GM21786 (cell line): ENCODE measurements around the gene VSX1.

Experiments used
- ATAC-seq: cut with Tn5 transposase; IDR thresholded peaks from one replicate; pipeline ENCODE4 v1.9.1; 2021; ENCODE audit not compliant: unreplicated experiment

Gene VSX1

DNA sequence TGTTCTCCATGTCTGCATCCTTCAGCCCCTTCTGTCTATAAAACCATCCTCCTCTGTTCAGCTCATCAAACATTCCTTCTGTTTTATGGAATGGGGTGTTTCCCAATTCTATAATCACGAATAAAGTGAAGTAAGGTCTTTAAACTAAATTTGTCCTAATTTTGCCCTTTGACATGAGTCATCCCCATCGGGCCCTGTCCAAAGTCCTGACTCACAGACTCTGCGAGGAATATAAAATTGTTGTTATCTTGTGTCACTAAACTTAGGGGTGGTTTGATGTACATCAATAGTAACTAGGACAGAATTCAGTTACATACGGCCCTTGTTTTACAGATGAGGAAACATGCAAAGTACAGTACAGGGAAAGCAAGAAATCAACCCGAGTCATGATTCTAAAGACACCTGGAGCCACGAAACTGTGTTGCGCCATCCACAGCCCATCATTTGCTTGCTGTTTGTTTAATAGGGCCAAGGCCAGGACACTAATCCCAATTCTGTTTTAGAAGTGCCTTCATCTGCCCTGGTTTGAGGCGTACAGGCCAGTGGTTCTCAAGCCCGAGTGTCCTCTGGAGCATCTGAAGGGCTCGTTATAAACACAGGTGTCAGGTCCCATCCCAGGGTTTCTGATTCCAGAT lies 26.8 kb downstream of the VSX1 start:
- ATAC-seq: no peak

DNA sequence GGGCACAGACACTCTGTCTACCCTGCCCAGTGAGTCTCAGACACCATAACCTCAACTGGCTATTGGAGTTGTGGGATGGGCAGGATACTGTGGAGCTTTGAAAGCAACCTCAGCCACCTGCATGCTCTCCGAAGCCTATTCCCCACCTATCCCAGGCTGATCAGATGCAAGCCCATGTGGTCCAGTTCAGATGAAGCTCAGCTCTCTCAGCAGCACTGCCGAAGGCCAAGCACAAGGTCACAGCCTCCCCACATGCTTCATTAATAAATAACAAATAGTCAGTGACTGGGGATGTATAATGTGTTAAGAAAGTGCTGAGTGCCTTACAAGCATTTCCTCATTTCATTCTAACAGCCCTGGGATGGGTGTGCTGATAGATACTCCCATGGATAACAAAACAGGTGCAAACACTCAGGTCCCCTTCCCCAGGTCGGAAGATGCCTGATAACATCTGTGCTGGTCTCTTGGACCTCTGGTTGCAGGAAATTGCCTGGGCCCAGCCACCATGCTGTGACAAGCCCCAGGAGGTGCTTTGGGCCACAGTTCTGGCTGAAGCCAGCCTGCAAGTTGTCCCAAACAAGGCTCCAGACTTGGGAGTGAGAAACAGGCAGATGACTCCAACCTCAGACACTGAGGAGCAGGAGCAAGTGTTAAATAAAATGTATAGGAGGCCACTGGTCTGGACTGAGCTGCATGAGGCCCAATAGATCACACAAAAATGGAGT lies 27.7 kb downstream of the VSX1 start:
- ATAC-seq: no peak

DNA sequence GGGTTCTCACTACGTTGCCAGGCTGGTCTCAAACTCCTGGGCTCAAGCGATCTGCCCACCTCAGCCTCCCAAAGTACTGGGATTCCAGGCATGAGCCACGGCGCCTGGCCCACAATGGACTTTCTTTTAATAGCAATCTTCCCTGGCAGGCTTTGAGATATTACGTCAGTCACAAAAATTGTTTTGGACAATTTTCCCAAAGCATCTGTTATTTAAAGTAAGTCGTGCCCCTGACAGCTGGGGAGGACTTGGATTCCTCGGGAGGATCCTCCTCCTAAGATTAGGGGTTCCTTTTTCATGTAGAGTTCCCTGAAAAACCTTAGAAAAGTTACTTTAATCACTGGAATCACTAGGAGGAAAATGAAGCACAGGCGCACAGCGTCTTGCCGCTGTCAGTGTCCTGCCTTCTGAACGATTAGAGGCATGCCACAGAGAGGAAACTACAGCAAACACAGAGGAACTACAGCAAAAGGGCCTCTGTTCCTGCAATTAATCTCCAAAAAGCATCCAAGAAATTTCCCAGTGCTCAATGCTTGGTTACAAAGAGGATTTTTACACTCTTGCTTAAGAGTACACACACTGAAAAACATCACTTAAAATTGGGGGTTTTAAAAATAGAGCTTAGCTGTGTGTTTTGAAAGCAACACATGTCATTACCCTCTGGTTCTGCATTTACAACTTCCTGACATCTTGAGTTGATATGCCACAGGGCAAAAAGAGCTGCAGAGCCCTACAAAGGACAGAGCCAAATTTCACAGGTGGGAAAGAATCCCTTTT lies 28.5 kb downstream of the VSX1 start:
- ATAC-seq: no peak

DNA sequence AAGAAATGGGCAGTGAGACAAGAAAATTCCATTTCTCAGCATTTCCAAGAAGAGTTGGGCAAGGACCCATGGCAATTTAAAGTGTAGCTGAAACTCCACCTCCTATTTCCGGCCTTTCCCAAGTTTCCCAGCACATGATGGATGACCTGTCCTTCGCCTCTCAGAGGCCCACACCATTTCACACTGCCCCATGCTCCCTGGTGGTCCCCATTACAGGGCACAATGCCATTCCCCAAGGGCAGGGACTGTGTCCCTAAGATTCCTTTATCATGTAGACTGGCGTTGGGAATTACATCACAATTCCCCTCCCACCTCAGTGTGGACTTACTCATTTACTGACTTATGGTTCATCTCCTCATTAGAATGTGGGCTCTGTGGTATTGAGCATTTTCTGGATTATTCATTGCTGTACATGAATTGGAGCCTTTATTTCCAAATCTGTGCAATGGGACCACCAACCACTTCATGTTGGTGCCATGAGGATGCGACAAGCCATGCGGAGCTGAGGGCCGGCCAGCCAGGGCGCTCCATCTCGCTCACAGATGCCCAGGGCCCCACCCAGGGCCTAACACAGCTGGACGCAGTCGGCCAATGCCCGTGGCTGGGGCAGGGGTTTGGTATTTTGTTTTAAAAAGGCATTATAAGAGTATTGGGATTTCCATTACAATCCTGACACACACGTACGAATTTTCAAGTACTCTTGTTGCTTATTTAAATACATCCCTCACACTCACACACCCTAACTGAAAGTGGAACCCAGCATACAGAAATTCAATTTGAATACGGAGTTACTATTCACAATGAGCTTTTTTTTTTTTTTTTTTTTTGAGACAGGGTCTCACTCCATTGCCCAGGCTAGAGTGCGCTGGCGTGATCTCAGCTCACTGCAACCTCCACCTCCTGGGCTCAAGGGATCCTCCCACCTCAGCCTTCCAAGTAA lies 29.4 kb downstream of the VSX1 start:
- peak; percentile 29 for ATAC-seq

DNA sequence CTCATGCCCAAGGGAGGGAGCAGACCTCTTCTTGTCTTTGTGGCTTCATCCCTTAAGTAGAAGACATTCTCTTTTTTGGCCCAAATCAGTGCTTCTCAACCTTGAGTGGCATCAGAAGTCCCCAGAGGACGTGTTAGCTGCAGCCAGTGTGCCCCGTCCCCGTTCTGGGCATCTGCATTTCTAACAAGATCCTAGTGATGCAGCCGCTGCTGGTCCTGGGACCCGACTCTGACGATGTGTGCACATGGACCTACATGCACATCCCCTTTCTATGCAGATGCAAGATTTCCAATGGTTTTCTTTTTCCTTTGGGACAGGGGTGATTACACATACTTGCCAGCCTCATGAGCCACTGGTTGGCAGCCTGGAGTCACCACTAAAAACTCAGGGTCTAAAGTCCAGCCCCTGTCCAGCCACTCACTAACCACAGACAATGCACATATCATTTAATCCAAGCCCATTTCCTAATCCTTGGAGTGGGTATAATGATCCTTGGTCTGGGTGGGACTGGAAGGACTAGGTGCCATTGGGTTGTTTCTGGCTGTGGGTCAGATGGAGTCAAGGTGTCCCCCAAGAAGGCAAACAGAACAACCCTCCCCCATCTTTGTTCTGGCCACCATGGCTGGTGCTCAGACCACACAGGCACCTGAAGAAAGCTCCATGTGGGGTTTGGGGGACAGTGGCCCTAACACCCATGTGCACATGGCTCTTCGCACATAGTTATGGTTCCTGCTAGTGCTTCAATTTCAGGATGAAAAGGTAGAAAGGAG lies 30.4 kb downstream of the VSX1 start:
- no peak for ATAC-seq

DNA sequence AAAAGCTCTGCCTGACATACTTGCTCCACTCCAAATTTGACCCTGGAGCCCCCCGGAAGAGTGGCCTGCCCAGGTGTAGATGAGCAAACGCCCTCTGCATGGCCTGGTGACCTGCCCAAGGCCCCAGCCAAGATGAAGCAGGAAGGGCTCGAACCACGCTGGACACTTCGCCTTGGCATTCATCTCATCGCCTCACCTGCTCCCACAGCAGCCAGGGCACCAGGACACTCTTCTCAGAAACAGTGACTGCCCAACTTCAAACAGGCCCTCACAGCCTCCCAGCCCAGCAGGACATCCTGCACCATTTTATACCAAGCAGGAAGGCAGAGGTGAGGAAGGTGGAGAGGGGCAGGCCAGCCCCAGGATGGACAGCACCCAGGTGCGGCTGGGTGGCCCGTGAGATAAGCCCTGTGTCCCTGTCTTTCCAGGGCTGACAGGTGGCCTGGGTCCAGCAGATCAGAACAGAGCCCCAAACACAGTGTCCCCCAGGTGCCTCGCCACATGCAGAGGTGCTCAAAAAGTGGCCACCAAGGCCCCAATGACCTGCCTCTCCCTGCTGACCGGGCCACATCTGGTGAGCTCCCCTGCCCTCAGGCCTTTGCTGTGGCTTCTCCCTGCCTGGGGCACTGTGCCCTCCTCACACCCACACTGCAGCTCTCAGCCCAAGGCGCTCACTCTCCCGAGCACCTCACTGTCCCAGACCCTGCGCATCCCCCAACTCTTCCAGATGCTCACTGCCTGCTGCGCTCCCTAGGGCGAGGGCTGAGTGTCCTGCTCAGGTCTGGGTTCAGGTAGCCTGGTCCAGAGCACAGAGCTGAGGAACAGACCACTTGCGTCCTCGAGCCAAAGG lies 31.2 kb downstream of the VSX1 start:
- ATAC-seq: no peak

DNA sequence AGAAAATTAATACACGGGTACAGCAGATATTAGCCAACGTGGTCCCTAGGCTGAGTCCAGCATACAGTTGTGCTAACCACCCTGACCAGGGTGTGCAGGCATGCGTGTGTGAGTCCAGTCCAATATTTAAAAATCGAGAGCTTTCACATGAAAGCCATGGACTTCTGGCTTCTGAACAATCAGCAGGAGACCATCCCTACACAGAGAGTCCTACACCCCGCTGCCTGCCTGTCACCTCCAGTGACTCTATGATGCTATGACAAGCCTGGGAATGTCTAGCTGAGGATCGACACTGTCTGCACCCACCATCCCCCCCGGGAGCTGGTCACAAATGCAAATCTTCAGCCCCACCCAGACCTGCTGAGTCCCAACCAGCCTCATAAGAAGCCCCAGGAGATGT lies 31.9 kb downstream of the VSX1 start:
- no peak for ATAC-seq

DNA sequence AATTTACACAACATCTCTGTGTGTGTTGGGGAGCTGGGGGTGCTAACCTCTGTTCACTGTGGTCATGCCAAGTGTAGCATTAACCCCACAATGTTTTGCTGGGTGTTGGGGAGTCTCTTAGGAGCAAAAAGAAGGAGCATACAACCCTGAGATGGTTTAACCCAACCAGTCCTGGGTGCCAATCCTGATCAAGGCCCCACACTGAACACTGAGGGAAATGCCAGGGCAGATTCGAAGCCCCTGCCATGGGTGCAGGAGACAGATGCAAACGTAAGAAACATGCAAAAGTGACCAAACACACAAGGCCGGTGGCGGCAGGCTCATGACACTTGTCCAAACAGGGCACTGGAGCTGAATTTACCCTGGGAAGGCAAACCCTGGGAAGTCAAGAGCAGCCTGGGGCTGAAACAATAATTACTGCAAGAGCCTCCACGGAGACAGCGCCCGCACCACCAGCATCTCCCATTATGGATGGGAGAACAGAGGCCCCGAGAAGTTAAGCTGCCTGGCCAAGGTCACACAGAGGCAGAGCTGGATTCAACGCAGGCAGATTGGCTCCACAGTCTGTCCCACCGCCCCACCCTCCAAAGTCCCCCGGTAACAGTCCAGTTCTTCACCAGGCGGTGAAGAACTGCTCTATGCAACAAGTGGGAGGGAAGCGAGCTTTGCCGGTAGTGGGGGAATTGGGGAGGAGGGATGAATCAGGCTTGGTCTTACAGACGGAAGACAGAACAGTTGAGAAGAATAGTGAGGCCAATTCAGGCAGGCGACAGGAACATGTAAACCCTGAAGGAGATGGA lies 32.5 kb downstream of the VSX1 start:
- no peak for ATAC-seq

DNA sequence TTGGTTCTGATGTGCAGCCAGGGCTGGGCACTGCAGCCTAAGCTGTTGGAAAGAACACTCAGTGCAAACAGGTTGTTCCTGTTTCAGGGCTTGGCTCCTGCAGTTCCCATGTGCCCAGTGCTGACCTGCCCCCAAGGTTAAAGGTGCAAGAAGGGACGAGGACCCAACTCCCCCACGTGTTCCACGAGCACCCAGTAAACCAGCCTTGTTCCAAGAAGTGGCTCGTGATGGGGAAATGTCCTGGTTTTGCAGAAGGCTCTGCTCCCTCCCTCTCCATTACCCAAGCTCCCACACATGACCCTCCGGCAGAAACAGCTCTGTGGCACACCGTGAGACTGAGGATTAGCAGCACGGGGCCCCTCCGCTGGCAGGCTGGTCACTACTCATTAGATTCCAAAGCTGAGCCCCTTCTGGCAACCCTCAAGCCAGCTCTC lies 33.4 kb downstream of the VSX1 start:
- ATAC-seq: no peak

DNA sequence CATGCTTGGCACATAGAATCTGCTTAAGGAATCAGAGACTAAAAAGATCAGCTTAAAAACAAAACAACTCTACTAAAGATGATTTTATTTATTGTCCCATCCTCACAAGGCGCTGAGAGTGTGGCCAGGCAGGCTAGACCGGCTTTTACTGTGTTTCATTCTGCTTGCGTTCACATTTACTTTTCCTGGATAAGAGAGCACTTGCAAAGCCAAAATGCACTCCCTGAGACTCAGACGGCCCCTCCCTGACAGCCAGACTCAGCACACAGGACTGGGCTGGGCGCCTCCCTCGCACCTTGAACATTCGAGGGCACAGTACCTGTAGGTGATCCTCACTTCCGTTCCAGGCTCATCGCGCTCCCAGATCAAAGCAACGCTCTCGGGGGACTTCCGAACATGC lies 34.2 kb downstream of the VSX1 start:
- ATAC-seq: no peak

DNA sequence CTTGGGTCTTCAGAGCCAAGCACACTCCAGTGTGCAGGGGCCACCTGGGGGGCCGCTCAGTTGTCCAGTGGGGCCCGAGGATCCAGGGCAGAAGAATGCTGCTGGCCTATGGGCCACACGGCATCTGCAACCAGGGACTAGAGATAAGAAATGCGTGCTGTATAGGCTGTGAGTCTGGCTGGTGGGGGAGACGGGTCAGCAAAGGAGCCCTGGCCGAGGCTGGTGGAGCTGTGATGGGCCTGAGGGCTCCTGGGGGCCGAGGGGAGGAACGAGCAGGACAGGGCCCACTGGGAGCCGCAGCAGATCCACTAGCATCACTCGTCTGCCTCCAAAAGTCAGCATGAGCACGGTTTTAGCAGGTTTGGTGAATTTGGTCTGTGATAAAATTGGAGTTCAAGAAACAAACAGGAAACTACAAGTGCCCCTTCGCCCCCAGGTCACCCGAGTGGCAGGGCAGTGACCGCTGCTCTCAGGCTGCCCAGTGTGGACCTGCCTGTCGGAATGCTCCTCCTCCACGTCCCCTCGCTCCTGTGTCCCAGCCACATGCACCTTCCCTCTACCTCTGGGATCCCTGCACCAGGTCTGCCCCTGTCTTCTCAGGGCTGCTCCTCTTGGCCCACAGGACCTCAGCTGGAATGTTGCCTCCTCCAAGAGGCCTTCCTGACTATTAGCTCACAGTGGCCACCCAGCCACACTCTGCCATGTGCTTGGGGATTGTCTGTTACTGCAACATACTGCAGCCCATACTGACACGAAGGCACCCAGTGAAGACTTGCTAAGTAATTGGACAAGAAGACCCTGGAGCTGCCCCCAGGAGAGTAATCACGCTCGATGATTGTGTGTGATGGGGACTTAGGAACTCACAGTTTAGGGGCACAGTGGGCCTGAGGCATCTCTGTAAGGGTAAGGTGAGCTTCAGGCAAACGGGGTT lies 34.9 kb downstream of the VSX1 start:
- ATAC-seq: no peak

DNA sequence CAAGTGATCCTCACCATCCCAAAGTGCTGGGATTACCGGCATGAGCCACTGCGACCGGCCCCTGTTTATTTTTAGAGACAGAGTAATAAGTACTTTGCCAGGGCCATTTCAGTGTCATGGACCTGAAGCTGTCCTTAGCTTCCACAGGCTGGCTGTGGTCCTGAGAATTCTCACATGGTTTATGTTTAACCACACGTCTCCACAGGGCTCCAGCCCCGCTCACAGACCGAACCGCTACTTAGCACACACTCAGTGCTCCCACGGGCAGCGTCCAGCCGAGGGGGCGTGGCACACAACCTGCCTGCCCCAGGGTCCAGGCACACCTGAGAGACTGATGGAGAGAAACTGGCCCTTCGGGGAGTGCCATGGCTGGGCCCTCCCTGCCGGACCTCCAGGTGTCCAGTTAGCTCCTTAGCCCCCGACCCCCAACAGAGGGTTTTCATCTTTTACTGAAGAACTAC lies 35.7 kb downstream of the VSX1 start:
- no peak for ATAC-seq

DNA sequence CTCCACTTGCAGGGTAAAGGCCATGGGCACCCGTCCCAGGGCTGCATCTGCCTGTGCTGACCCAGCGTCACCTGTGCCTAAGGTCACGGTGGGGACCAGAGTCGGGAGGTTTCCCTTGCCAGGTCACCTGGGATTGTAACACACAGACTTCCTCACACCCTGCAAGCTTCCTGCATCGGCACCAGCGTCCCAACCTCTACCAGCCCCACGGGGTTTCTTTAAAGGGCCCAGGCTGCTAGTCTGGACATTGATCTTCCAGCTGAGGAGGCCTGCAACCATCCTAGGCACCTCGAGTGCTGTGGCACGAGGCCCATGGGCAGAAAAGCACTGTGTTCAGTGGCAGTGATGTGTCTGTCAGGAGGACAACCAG lies 36.6 kb downstream of the VSX1 start:
- ATAC-seq: no peak

DNA sequence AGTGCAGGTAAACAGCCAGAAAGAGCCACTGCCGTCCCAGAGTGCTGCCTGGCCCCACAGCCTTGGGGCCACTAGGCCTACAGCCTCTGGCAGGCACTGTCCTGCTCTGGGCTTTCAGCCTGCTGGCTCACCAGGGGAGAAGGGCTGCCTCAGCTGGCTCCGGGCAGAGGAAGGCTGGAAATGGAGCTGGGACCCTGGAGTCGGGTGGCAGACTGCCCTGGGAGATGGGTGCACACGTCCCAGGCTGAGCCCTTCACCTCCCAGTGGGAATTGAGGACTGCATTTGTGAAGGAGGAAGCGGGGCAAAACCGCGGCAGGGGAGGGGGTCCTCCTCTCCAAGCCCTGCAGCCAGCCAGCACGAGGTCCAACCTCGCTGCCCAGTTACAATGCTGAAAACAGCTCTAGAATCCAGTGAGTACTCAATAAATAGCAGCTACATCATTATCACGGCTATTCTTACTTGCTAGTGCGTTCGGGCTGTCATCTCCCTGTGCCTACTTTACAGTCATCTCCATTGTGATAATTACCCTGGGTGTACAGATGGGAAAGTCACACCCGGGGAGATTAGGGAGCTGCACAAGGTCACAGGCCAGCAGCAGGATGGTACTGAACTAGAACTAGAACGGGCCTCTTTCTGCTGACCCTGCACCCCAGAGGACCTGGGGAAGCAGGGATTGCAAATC lies 37.1 kb downstream of the VSX1 start:
- ATAC-seq: no peak

DNA sequence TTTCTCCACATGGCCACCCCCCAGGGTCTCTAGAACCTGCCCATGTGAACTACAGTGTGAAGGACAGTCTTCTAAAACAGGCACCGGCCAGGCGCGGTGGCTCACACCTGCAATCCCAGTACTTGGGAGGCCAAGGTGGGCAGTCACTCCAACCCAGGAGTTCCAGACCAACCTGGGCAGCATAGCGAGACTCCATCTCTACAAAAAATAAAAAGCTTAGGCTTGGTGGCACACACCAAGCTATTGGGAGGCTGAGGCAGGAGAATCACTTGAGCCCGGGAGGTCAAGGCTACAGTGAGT lies 37.7 kb downstream of the VSX1 start:
- no peak for ATAC-seq

DNA sequence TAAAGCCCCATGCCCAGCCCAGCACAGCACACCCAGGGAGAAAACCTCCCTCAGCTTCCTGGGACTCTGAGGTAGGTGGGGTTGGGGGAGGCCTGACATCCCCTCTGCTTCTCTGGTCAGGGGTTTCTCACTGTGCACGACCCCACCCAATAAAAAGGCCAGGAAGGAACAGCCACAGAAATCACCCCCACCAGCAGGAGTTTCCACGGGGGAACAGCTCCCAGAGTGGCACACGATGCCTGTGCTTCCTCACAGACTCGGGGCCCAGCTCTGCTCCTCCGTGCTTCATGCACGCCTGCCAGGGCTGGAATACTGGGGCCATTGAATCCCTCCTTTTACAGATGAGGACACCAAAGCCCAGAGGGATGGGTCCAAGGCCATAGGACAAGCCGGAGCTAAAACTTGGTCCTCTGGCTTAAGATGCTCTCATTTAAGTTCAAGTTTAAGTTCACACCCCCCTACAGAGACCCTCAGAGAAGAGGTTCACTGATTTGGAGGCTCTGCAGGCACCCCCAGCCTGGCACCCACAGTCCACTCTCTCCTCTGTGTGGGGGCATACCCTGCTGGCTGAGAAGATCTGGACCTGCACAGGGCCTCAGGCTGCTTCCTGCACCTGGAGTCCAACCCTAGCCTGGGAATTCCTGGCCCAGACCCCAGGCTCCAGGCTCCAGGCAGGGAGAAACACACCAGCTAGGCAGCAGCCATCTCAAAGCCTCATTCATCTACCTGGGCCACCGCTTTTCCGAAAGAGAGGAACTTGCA lies 38.3 kb downstream of the VSX1 start:
- ATAC-seq: no peak
